ENCODE results near the gene ARL4D.
"Not testable (repeated sequence)": the region's sequence is repeated elsewhere in the genome, so short reads cannot be mapped to it uniquely, and the experiment has no call there.

Gene ARL4D

GRCh38 chr17:43418441-43419374 lies 19.9 kb downstream of the ARL4D start:
- Histone ChIP-seq H3K27ac (ENCODE audit: low read depth, low read length) (no peak overlapping the region), H3K27me3 (ENCODE audit: control insufficient read depth in 5 of 5, insufficient read depth in 4 of 5, low read length in 5 of 5) (no peaks in the 10 kb centered on the region), H3K36me3 (ENCODE audit: control insufficient read depth in 5 of 5, insufficient read depth in 5 of 5, low read length in 5 of 5) (no peaks in the 10 kb centered on the region), H3K9ac (ENCODE audit: low read length in 5 of 5) (no peak overlapping the region), H3K9me3 (ENCODE audit: control insufficient read depth in 5 of 5, low read length in 5 of 5) (no peaks in the 10 kb centered on the region), H3K4me3 (ENCODE audit: low read depth in 1 of 5, low read length in 5 of 5) (no peak overlapping the region), H3K4me1 (ENCODE audit: control insufficient read depth in 5 of 5, insufficient read depth in 5 of 5, low read length in 5 of 5) (peaks cover 3 to 26% (median 20%) of the 10 kb centered on the region in 5 donors)

GRCh38 chr17:43419375-43419882 lies 20.6 kb downstream of the ARL4D start:
- H3K4me3 ChIP-seq (ENCODE audit: low read depth in 1 of 5, low read length in 5 of 5); H3K9ac ChIP-seq (ENCODE audit: low read length in 5 of 5); H3K27ac ChIP-seq (ENCODE audit: low read depth, low read length); H3K36me3 ChIP-seq (ENCODE audit: control insufficient read depth in 5 of 5, insufficient read depth in 5 of 5, low read length in 5 of 5); H3K9me3 ChIP-seq (ENCODE audit: control insufficient read depth in 5 of 5, low read length in 5 of 5); H3K27me3 ChIP-seq (ENCODE audit: control insufficient read depth in 5 of 5, insufficient read depth in 4 of 5, low read length in 5 of 5): not testable (repeated sequence)
- peaks cover 3 to 26% (median 20%) of the 10 kb centered on the region in 5 donors for H3K4me1 ChIP-seq (ENCODE audit: control insufficient read depth in 5 of 5, insufficient read depth in 5 of 5, low read length in 5 of 5)

- no peak overlapping the region for H3K27ac ChIP-seq (ENCODE audit: low read depth, low read length)
- H3K27me3 ChIP-seq (ENCODE audit: control insufficient read depth in 5 of 5, insufficient read depth in 4 of 5, low read length in 5 of 5): peaks cover 0 to 4% (median 0%) of the 10 kb centered on the region in 5 donors
- H3K9ac ChIP-seq (ENCODE audit: low read length in 5 of 5): no peak overlapping the region
- H3K36me3 ChIP-seq (ENCODE audit: control insufficient read depth in 5 of 5, insufficient read depth in 5 of 5, low read length in 5 of 5): no peaks in the 10 kb centered on the region
- H3K4me3 ChIP-seq (ENCODE audit: low read depth in 1 of 5, low read length in 5 of 5): no peak overlapping the region
- peaks cover 0 to 5% (median 4%) of the 10 kb centered on the region in 5 donors for H3K4me1 ChIP-seq (ENCODE audit: control insufficient read depth in 5 of 5, insufficient read depth in 5 of 5, low read length in 5 of 5)
- no peaks in the 10 kb centered on the region for H3K9me3 ChIP-seq (ENCODE audit: control insufficient read depth in 5 of 5, low read length in 5 of 5)
Observed at GRCh38 chr17:43423777-43424455, 25.1 kb downstream of the ARL4D start.

- no peak overlapping the region for H3K9ac ChIP-seq (ENCODE audit: low read length in 5 of 5)
- H3K36me3 ChIP-seq (ENCODE audit: control insufficient read depth in 5 of 5, insufficient read depth in 5 of 5, low read length in 5 of 5): no peaks in the 10 kb centered on the region
- H3K27me3 ChIP-seq (ENCODE audit: control insufficient read depth in 5 of 5, insufficient read depth in 4 of 5, low read length in 5 of 5): peaks cover 0 to 4% (median 0%) of the 10 kb centered on the region in 5 donors
- H3K4me1 ChIP-seq (ENCODE audit: control insufficient read depth in 5 of 5, insufficient read depth in 5 of 5, low read length in 5 of 5): peaks cover 0 to 13% (median 10%) of the 10 kb centered on the region in 5 donors
- no peak overlapping the region for H3K4me3 ChIP-seq (ENCODE audit: low read depth in 1 of 5, low read length in 5 of 5)
- no peaks in the 10 kb centered on the region for H3K9me3 ChIP-seq (ENCODE audit: control insufficient read depth in 5 of 5, low read length in 5 of 5)
- H3K27ac ChIP-seq (ENCODE audit: low read depth, low read length): no peak overlapping the region
Observed at GRCh38 chr17:43427362-43428043, 28.7 kb downstream of the ARL4D start.

GRCh38 chr17:43428524-43428923 lies 29.7 kb downstream of the ARL4D start:
- H3K9me3 ChIP-seq (ENCODE audit: control insufficient read depth in 5 of 5, low read length in 5 of 5): no peaks in the 10 kb centered on the region
- no peak overlapping the region for H3K9ac ChIP-seq (ENCODE audit: low read length in 5 of 5)
- no peak overlapping the region for H3K27ac ChIP-seq (ENCODE audit: low read depth, low read length)
- H3K27me3 ChIP-seq (ENCODE audit: control insufficient read depth in 5 of 5, insufficient read depth in 4 of 5, low read length in 5 of 5): peaks cover 0 to 4% (median 0%) of the 10 kb centered on the region in 5 donors
- no peak overlapping the region for H3K4me3 ChIP-seq (ENCODE audit: low read depth in 1 of 5, low read length in 5 of 5)
- H3K4me1 ChIP-seq (ENCODE audit: control insufficient read depth in 5 of 5, insufficient read depth in 5 of 5, low read length in 5 of 5): peaks cover 0 to 13% (median 10%) of the 10 kb centered on the region in 5 donors
- H3K36me3 ChIP-seq (ENCODE audit: control insufficient read depth in 5 of 5, insufficient read depth in 5 of 5, low read length in 5 of 5): no peaks in the 10 kb centered on the region

GRCh38 chr17:43430936-43431713 lies 32.3 kb downstream of the ARL4D start:
- no peak overlapping the region for H3K27ac ChIP-seq (ENCODE audit: low read depth, low read length)

GRCh38 chr17:43431714-43432523 lies 33.1 kb downstream of the ARL4D start:
- Histone ChIP-seq H3K9me3 (ENCODE audit: control insufficient read depth in 5 of 5, low read length in 5 of 5) (no peaks in the 10 kb centered on the region), H3K27ac (ENCODE audit: low read depth, low read length) (no peak overlapping the region), H3K4me3 (ENCODE audit: low read depth in 1 of 5, low read length in 5 of 5) (no peak overlapping the region), H3K27me3 (ENCODE audit: control insufficient read depth in 5 of 5, insufficient read depth in 4 of 5, low read length in 5 of 5) (no peaks in the 10 kb centered on the region), H3K9ac (ENCODE audit: low read length in 5 of 5) (no peak overlapping the region), H3K4me1 (ENCODE audit: control insufficient read depth in 5 of 5, insufficient read depth in 5 of 5, low read length in 5 of 5) (peaks cover 0 to 13% (median 10%) of the 10 kb centered on the region in 5 donors), H3K36me3 (ENCODE audit: control insufficient read depth in 5 of 5, insufficient read depth in 5 of 5, low read length in 5 of 5) (no peaks in the 10 kb centered on the region)

More at GRCh38 chr17:43430936-43431713, 32.3 kb downstream of the ARL4D start:
- peaks cover 0 to 13% (median 10%) of the 10 kb centered on the region in 5 donors for H3K4me1 ChIP-seq (ENCODE audit: control insufficient read depth in 5 of 5, insufficient read depth in 5 of 5, low read length in 5 of 5)
- no peaks in the 10 kb centered on the region for H3K9me3 ChIP-seq (ENCODE audit: control insufficient read depth in 5 of 5, low read length in 5 of 5)
- no peaks in the 10 kb centered on the region for H3K36me3 ChIP-seq (ENCODE audit: control insufficient read depth in 5 of 5, insufficient read depth in 5 of 5, low read length in 5 of 5)
- no peaks in the 10 kb centered on the region for H3K27me3 ChIP-seq (ENCODE audit: control insufficient read depth in 5 of 5, insufficient read depth in 4 of 5, low read length in 5 of 5)
- no peak overlapping the region for H3K9ac ChIP-seq (ENCODE audit: low read length in 5 of 5)
- no peak overlapping the region for H3K4me3 ChIP-seq (ENCODE audit: low read depth in 1 of 5, low read length in 5 of 5)

- no peaks in the 10 kb centered on the region for H3K9me3 ChIP-seq (ENCODE audit: control insufficient read depth in 5 of 5, low read length in 5 of 5)
- H3K4me3 ChIP-seq (ENCODE audit: low read depth in 1 of 5, low read length in 5 of 5): no peak overlapping the region
- no peaks in the 10 kb centered on the region for H3K27me3 ChIP-seq (ENCODE audit: control insufficient read depth in 5 of 5, insufficient read depth in 4 of 5, low read length in 5 of 5)
- H3K4me1 ChIP-seq (ENCODE audit: control insufficient read depth in 5 of 5, insufficient read depth in 5 of 5, low read length in 5 of 5): peaks cover 0 to 13% (median 10%) of the 10 kb centered on the region in 5 donors
- H3K36me3 ChIP-seq (ENCODE audit: control insufficient read depth in 5 of 5, insufficient read depth in 5 of 5, low read length in 5 of 5): no peaks in the 10 kb centered on the region
- no peak overlapping the region for H3K9ac ChIP-seq (ENCODE audit: low read length in 5 of 5)
- H3K27ac ChIP-seq (ENCODE audit: low read depth, low read length): no peak overlapping the region
Observed at GRCh38 chr17:43434902-43435319, 36.1 kb downstream of the ARL4D start.

Measured in subcutaneous abdominal adipose tissue (tissue), 5 donors.